ENCODE data around the gene KCNQ1OT1.

KCNQ1OT1 gene

GRCh38 chr11:2685051-2685450 lies 14.7 kb downstream of the KCNQ1OT1 start:
- no peak for DNase-seq (ENCODE audit: low read depth)
- no peak for TF ChIP-seq MAX (IDR thresholded peaks at IDR 0.05; ENCODE audit: low read depth, low read length)
- no peak for TF ChIP-seq CTCF (IDR thresholded peaks at IDR 0.05; ENCODE audit: low read depth, low read length)
- no peak for TF ChIP-seq POLR2A (IDR thresholded peaks at IDR 0.05; ENCODE audit: extremely low read depth, insufficient read length)
- TF ChIP-seq MYC (IDR thresholded peaks at IDR 0.05; ENCODE audit: low read depth, low read length) = no peak
- no peak overlapping the region for H3K4me3 ChIP-seq (ENCODE audit: low read depth, low read length)

DNA sequence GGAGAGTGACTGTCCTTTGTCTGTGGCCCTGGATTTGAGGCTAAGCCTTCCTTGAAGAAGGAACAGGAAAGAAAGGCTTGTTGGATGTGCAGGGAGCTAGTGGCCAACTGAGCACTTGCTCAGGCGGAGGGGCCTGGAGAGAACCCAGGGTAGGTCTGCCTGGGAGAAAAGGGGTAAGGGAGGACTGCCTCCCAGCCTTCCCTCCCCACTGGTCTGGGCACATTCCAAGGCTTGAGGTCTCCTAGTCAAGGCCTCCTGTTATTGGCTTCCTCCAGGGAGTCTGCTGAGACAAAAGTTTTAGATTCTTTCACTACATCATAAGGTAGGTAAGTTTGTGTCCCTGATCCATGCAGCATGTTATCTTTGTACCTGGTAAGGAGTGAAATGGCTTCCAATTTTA lies 15.2 kb downstream of the KCNQ1OT1 start:
- TF ChIP-seq MYC (IDR thresholded peaks at IDR 0.05; ENCODE audit: low read depth, low read length) = no peak
- TF ChIP-seq POLR2A (IDR thresholded peaks at IDR 0.05; ENCODE audit: extremely low read depth, insufficient read length) = no peak
- TF ChIP-seq MAX (IDR thresholded peaks at IDR 0.05; ENCODE audit: low read depth, low read length) = no peak
- no peak for TF ChIP-seq CTCF (IDR thresholded peaks at IDR 0.05; ENCODE audit: low read depth, low read length)
- H3K4me3 ChIP-seq (ENCODE audit: low read depth, low read length) = no peak overlapping the region
- DNase-seq (ENCODE audit: low read depth) = no peak

GRCh38 chr11:2683806-2684205 lies 16.0 kb downstream of the KCNQ1OT1 start:
- H3K4me3 ChIP-seq (ENCODE audit: low read depth, low read length) = no peak overlapping the region
- DNase-seq (ENCODE audit: low read depth) = no peak
- no peak for TF ChIP-seq POLR2A (IDR thresholded peaks at IDR 0.05; ENCODE audit: extremely low read depth, insufficient read length)
- no peak for TF ChIP-seq MYC (IDR thresholded peaks at IDR 0.05; ENCODE audit: low read depth, low read length)
- no peak for TF ChIP-seq MAX (IDR thresholded peaks at IDR 0.05; ENCODE audit: low read depth, low read length)
- TF ChIP-seq CTCF (IDR thresholded peaks at IDR 0.05; ENCODE audit: low read depth, low read length) = no peak

GRCh38 chr11:2681408-2682145 lies 18.2 kb downstream of the KCNQ1OT1 start:
- peak; percentile 72 for DNase-seq (ENCODE audit: low read depth)
- H3K4me3 ChIP-seq (ENCODE audit: low read depth, low read length) = no peak overlapping the region
- TF ChIP-seq MAX (IDR thresholded peaks at IDR 0.05; ENCODE audit: low read depth, low read length) (0 out of 2 replicates have a peak, but pooled peaks have one; percentile 7), MYC (IDR thresholded peaks at IDR 0.05; ENCODE audit: low read depth, low read length) (no peak)

- no peak for DNase-seq (ENCODE audit: low read depth)
- no peak for TF ChIP-seq MAX (IDR thresholded peaks at IDR 0.05; ENCODE audit: low read depth, low read length)
- no peak for TF ChIP-seq MYC (IDR thresholded peaks at IDR 0.05; ENCODE audit: low read depth, low read length)
- TF ChIP-seq CTCF (IDR thresholded peaks at IDR 0.05; ENCODE audit: low read depth, low read length) = no peak
- TF ChIP-seq POLR2A (IDR thresholded peaks at IDR 0.05; ENCODE audit: extremely low read depth, insufficient read length) = no peak
- H3K4me3 ChIP-seq (ENCODE audit: low read depth, low read length) = no peak overlapping the region
Observed at GRCh38 chr11:2679011-2679676, 20.6 kb downstream of the KCNQ1OT1 start.

DNA sequence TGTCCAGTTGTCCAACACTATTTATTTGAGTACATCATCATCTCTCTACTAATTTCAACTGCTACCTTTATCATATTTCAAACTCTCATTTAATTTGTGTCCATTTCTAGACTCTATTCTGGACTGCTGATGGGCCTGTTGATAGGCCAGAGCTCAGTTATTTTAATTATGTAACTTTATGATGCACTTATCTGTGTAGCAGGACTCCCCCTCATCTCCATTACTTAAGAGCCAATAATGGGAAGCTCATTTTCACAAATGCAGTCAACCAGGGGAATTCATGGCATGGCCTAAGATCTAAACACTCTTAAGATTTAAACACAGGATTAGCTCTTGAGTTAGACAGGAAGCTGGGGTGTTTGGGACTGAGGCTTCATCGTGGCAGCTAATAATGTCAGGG lies 21.4 kb downstream of the KCNQ1OT1 start:
- DNase-seq (ENCODE audit: low read depth) = no peak
- TF ChIP-seq MAX (IDR thresholded peaks at IDR 0.05; ENCODE audit: low read depth, low read length) (no peak), POLR2A (IDR thresholded peaks at IDR 0.05; ENCODE audit: extremely low read depth, insufficient read length) (no peak), CTCF (IDR thresholded peaks at IDR 0.05; ENCODE audit: low read depth, low read length) (no peak), MYC (IDR thresholded peaks at IDR 0.05; ENCODE audit: low read depth, low read length) (no peak)
- H3K4me3 ChIP-seq (ENCODE audit: low read depth, low read length) = no peak overlapping the region
